SU-DHL-6 (cell line): ENCODE measurements around the gene SYVN1.
A peak's percentile ranks its signal among the peaks of the same experiment; 100 is the strongest.

Source experiments
- H2AFZ ChIP-seq: fragments of 200-600 bp; sonication (generic); 2 replicates; pipeline ENCODE4 v1.6.1; 2014; ENCODE audit warnings: low read depth, mild to moderate bottlenecking, moderate library complexity, mixed read lengths, antibody characterized with exemption, low read length; ENCODE audit not compliant: severe bottlenecking
- H3F3A ChIP-seq: fragments of 200-600 bp; shearing (Covaris generic); 2 replicates; pipeline ENCODE4 v1.6.0; 2016; ENCODE audit warnings: antibody characterized with exemption, mild to moderate bottlenecking; ENCODE audit not compliant: insufficient read depth
- H3K27ac ChIP-seq: fragments of 200-600 bp; sonication (generic); 2 replicates; pipeline ENCODE4 v1.5.1; 2016; ENCODE audit warnings: low read depth, mild to moderate bottlenecking, low read length, moderate library complexity, mixed read lengths
- H3K27me3 ChIP-seq: fragments of 200-600 bp; sonication (generic), shearing (Covaris generic); 2 replicates; pipeline ENCODE4 v1.6.0; 2014; ENCODE audit warnings: mild to moderate bottlenecking, low read length
- H3K36me3 ChIP-seq: fragments of 200-600 bp; sonication (generic); 2 replicates; pipeline ENCODE4 v1.6.1; 2014; ENCODE audit warnings: mild to moderate bottlenecking, low read length, mixed read lengths
- H3K4me2 ChIP-seq: fragments of 300-600, 200-600 bp; shearing (Covaris generic), sonication (generic); 2 replicates; pipeline ENCODE4 v1.6.0; 2014; ENCODE audit warnings: low read length, low read depth, mild to moderate bottlenecking; ENCODE audit not compliant: poor library complexity, severe bottlenecking
- H3K4me3 ChIP-seq: fragments of 200-600 bp; sonication (generic); 2 replicates; pipeline ENCODE4 v1.5.1; 2014; ENCODE audit warnings: antibody characterized with exemption, low read length, mild to moderate bottlenecking, mixed read lengths; ENCODE audit not compliant: insufficient read depth, poor library complexity, severe bottlenecking
- H3K79me2 ChIP-seq: fragments of 200-600 bp; sonication (generic); 2 replicates; pipeline ENCODE4 v1.6.1; 2014; ENCODE audit warnings: mild to moderate bottlenecking, low read length, moderate library complexity; ENCODE audit not compliant: insufficient read depth
- H3K9ac ChIP-seq: fragments of 200-600 bp; sonication (generic); 2 replicates; pipeline ENCODE4 v1.7.0; 2014; ENCODE audit warnings: mild to moderate bottlenecking, low read length
- H3K9me2 ChIP-seq: fragments of 200-600 bp; sonication (generic); replicated peaks from 2 replicates; pipeline ENCODE4 v1.6.1; 2014; ENCODE audit warnings: low read length; ENCODE audit not compliant: insufficient read depth
- H3K9me3 ChIP-seq: fragments of 200-600 bp; sonication (generic); 2 replicates; pipeline ENCODE4 v1.6.1; 2014; ENCODE audit warnings: low read length, mixed read lengths; ENCODE audit not compliant: insufficient read depth
- H4K20me1 ChIP-seq: fragments of 200-600 bp; sonication (generic); 2 replicates; pipeline ENCODE4 v1.6.1; 2014; ENCODE audit warnings: low read depth, mild to moderate bottlenecking, antibody characterized with exemption, low read length, moderate library complexity, mixed read lengths
- CTCF ChIP-seq: fragments of 200-600 bp; sonication (generic); IDR thresholded peaks from one replicate; pipeline ENCODE4 v1.5.1; 2017; ENCODE audit warnings: antibody characterized with exemption, mild to moderate bottlenecking, low read length, moderate library complexity; ENCODE audit not compliant: insufficient read depth, poor library complexity, severe bottlenecking
- EZH2phosphoT487 ChIP-seq: fragments of 200-600 bp; sonication (generic), shearing (Covaris generic); conservative IDR thresholded peaks from 2 replicates; pipeline ENCODE4 v1.6.1; 2018; ENCODE audit warnings: mild to moderate bottlenecking, antibody characterized with exemption, low read length, moderate library complexity, mixed read lengths

Gene SYVN1

GRCh38 chr11:65087216-65087615 is 47.1 kb downstream of the SYVN1 start:
- TF ChIP-seq CTCF (no peak), EZH2phosphoT487 (no peak)
- H3K4me2 ChIP-seq: no peak overlapping the region
- H4K20me1 ChIP-seq: no peaks in the 10 kb centered on the region
- no peaks in the 10 kb centered on the region for H3K27me3 ChIP-seq
- peaks cover 3% of the 10 kb centered on the region; the same call in 1 of the 2 replicates for H3K36me3 ChIP-seq
- H3K9me2 ChIP-seq: no peaks in the 10 kb centered on the region
- H3K4me3 ChIP-seq: no peak overlapping the region
- H3F3A ChIP-seq: peaks cover 4% of the 10 kb centered on the region; the same call in 1 of the 2 replicates
- H2AFZ ChIP-seq: no peak overlapping the region
- H3K9ac ChIP-seq: no peak overlapping the region
- H3K79me2 ChIP-seq: peaks cover 30% of the 10 kb centered on the region
- no peaks in the 10 kb centered on the region for H3K9me3 ChIP-seq
- H3K27ac ChIP-seq: no peak overlapping the region

- Histone ChIP-seq H3K36me3 (peaks cover 6% of the 10 kb centered on the region; the same call in 1 of the 2 replicates), H3K9me2 (no peaks in the 10 kb centered on the region), H2AFZ (no peak overlapping the region), H3K4me2 (no peak overlapping the region), H3K27ac (no peak overlapping the region), H3K9me3 (no peaks in the 10 kb centered on the region), H3K9ac (no peak overlapping the region), H3K79me2 (peaks cover 34% of the 10 kb centered on the region), H3K27me3 (no peaks in the 10 kb centered on the region), H3K4me3 (no peak overlapping the region), H4K20me1 (no peaks in the 10 kb centered on the region), H3F3A (peaks cover under 1% of the 10 kb centered on the region; the same call in 1 of the 2 replicates)
- TF ChIP-seq EZH2phosphoT487: no peak
- TF ChIP-seq CTCF: no peak
Measured at GRCh38 chr11:65086809-65087208, 47.5 kb downstream of the SYVN1 start.

- Histone ChIP-seq H3K79me2 (peaks cover 47% of the 10 kb centered on the region), H3K9me3 (no peaks in the 10 kb centered on the region), H3F3A (no peaks in the 10 kb centered on the region), H2AFZ (no peak overlapping the region), H3K27ac (no peak overlapping the region), H4K20me1 (no peaks in the 10 kb centered on the region), H3K4me2 (peak overlapping the region; percentile 73), H3K9ac (no peak overlapping the region), H3K4me3 (no peak overlapping the region), H3K36me3 (peaks cover 9% of the 10 kb centered on the region), H3K27me3 (no peaks in the 10 kb centered on the region), H3K9me2 (no peaks in the 10 kb centered on the region)
- TF ChIP-seq CTCF (no peak), EZH2phosphoT487 (no peak)
Measured at GRCh38 chr11:65085446-65085845, 48.9 kb downstream of the SYVN1 start.
